WTC11 (cell line): ENCODE data around the gene MYBPC1. TPM values are rescaled to one million over a fixed set of nuclear protein-coding genes. Genes with fewer than 3 reads are reported as not detected.

Experiments used
- ATAC-seq: fragments of 200-7000 bp; cut with Tn5 transposase; 2 replicates; pipeline ENCODE4 v1.10.0; 2021; ENCODE audit warnings: mild to moderate bottlenecking, moderate library complexity
- CTCF ChIA-PET: fragments of 300-600 bp; sonication (Branson Sonifier 250); formaldehyde crosslinking; loops from one replicate; lab custom pipeline; 2021; ENCODE audit warnings: antibody characterized with exemption; lab: Charles Lee
- POLR2A ChIA-PET: fragments of 350-600 bp; sonication (Branson Sonifier 250); formaldehyde crosslinking; loops from one replicate; lab custom pipeline; 2021; ENCODE audit warnings: antibody characterized with exemption; lab: Charles Lee
- DNase-seq: peaks from one replicate; pipeline ENCODE4 v3.0.0; 2021; ENCODE audit warnings: low spot score
- H3K27ac Mint-ChIP-seq: 2 replicates; pipeline ENCODE4 v1.8.0; 2021; ENCODE audit warnings: mixed read lengths
- H3K27me3 Mint-ChIP-seq: 2 replicates; pipeline ENCODE4 v1.8.0; 2021; ENCODE audit warnings: low read depth, mild to moderate bottlenecking, moderate library complexity, mixed read lengths
- H3K36me3 Mint-ChIP-seq: 2 replicates; pipeline ENCODE4 v1.8.0; 2021; ENCODE audit warnings: mixed read lengths
- H3K4me1 Mint-ChIP-seq: 2 replicates; pipeline ENCODE4 v1.8.0; 2022; ENCODE audit warnings: mixed read lengths
- H3K4me3 Mint-ChIP-seq: 2 replicates; pipeline ENCODE4 v1.8.0; 2021; ENCODE audit warnings: mild to moderate bottlenecking, moderate library complexity, mixed read lengths
- H3K9me3 Mint-ChIP-seq: 2 replicates; pipeline ENCODE4 v1.8.0; 2021; ENCODE audit warnings: mixed read lengths
- CREB1 ChIP-seq: sonication (generic); formaldehyde crosslinking; IDR thresholded peaks from 2 replicates; pipeline ENCODE4 v1.8.0; 2023; ENCODE audit warnings: mild to moderate bottlenecking, missing genetic modification reagents
- FOXK1 ChIP-seq: sonication (generic); formaldehyde crosslinking; IDR thresholded peaks from 2 replicates; pipeline ENCODE4 v1.8.0; 2022; ENCODE audit warnings: mild to moderate bottlenecking, moderate library complexity, missing genetic modification reagents
- JUN ChIP-seq: sonication (generic); formaldehyde crosslinking; IDR thresholded peaks from 2 replicates; pipeline ENCODE4 v1.8.0; 2023; ENCODE audit warnings: mild to moderate bottlenecking, missing genetic modification reagents
- SP1 ChIP-seq: sonication (generic); formaldehyde crosslinking; conservative IDR thresholded peaks from 2 replicates; pipeline ENCODE4 v1.8.1; 2022; ENCODE audit warnings: missing genetic modification reagents
- ZNF263 ChIP-seq: sonication (generic); formaldehyde crosslinking; IDR thresholded peaks from 2 replicates; pipeline ENCODE4 v1.8.1; 2022; ENCODE audit warnings: low read depth, mild to moderate bottlenecking, moderate library complexity, missing genetic modification reagents
- total RNA-seq: library from RNA; stranded (reverse); gene quantifications from 3 replicates; pipeline ENCODE4 v1.2.3, GENCODE V29; 2021
- TF ChIP-seq, protein P1 (sequence below): fragments of 200-600 bp; IDR thresholded peaks from 2 replicates; pipeline ENCODE4 v1.8.0; 2022; ENCODE audit warnings: antibody characterized with exemption
- TF ChIP-seq, protein P2 (sequence below): sonication (generic); formaldehyde crosslinking; IDR thresholded peaks from 2 replicates; pipeline ENCODE4 v1.8.1; 2022; ENCODE audit warnings: mild to moderate bottlenecking, missing genetic modification reagents, moderate library complexity, borderline replicate concordance
- TF ChIP-seq, protein P3 (sequence below): sonication (generic); formaldehyde crosslinking; IDR thresholded peaks from 2 replicates; pipeline ENCODE4 v1.8.1; 2023; ENCODE audit warnings: mild to moderate bottlenecking, missing genetic modification reagents
- TF ChIP-seq, protein P4 (sequence below): sonication (generic); formaldehyde crosslinking; IDR thresholded peaks from 2 replicates; pipeline ENCODE4 v1.8.1; 2023; ENCODE audit warnings: mild to moderate bottlenecking, missing genetic modification reagents, borderline replicate concordance
- TF ChIP-seq, protein P5 (sequence below): sonication (generic); formaldehyde crosslinking; IDR thresholded peaks from 2 replicates; pipeline ENCODE4 v1.8.0; 2022; ENCODE audit warnings: mild to moderate bottlenecking, missing genetic modification reagents
- TF ChIP-seq, protein P6 (sequence below): sonication (generic); formaldehyde crosslinking; IDR thresholded peaks from 2 replicates; pipeline ENCODE4 v1.8.0; 2023; ENCODE audit warnings: mild to moderate bottlenecking, missing genetic modification reagents
- TF ChIP-seq, protein P7 (sequence below): sonication (generic); formaldehyde crosslinking; IDR thresholded peaks from 2 replicates; pipeline ENCODE4 v1.8.1; 2023; ENCODE audit warnings: mild to moderate bottlenecking, moderate library complexity, missing genetic modification reagents
- TF ChIP-seq, protein P8 (sequence below): fragments of 250-450 bp; sonication (Bioruptor Pico); conservative IDR thresholded peaks from 2 replicates; pipeline ENCODE4 v1.9.0; 2021; ENCODE audit warnings: mild to moderate bottlenecking

The MYBPC1 gene
- total RNA-seq, 1 experiment from 2014 or later = not detected

DNA sequence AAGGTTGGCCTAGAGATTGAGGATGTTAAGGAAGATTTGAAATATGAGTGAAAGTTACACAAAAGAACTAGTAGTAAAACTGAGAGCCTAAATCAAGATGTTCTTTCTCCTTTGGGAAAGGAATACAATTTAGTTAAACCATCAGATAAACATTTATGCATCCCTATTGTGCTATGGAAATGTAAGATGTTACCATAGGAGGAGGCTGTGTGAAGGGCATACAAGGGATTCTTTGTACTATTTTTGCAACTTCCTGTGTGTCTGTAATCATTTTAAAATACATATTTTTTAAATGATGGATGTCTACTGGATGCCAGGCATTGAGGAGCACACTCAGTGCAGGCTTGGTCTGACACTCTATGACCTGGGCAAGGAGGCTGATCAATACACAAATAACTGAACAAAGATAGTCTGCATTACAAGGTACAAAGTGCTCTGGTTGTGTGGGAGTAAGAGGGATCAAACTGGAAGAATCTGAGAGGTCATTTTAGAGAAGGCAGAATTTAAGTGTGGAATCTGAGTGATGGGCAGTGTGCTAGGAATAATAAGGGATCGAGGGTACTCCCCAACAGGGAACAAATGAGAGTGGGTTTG is 96.8 kb downstream of the MYBPC1 start (continued):
- TF ChIP-seq, protein P1, sequence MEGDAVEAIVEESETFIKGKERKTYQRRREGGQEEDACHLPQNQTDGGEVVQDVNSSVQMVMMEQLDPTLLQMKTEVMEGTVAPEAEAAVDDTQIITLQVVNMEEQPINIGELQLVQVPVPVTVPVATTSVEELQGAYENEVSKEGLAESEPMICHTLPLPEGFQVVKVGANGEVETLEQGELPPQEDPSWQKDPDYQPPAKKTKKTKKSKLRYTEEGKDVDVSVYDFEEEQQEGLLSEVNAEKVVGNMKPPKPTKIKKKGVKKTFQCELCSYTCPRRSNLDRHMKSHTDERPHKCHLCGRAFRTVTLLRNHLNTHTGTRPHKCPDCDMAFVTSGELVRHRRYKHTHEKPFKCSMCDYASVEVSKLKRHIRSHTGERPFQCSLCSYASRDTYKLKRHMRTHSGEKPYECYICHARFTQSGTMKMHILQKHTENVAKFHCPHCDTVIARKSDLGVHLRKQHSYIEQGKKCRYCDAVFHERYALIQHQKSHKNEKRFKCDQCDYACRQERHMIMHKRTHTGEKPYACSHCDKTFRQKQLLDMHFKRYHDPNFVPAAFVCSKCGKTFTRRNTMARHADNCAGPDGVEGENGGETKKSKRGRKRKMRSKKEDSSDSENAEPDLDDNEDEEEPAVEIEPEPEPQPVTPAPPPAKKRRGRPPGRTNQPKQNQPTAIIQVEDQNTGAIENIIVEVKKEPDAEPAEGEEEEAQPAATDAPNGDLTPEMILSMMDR = no peak
- TF ChIP-seq, protein P2, sequence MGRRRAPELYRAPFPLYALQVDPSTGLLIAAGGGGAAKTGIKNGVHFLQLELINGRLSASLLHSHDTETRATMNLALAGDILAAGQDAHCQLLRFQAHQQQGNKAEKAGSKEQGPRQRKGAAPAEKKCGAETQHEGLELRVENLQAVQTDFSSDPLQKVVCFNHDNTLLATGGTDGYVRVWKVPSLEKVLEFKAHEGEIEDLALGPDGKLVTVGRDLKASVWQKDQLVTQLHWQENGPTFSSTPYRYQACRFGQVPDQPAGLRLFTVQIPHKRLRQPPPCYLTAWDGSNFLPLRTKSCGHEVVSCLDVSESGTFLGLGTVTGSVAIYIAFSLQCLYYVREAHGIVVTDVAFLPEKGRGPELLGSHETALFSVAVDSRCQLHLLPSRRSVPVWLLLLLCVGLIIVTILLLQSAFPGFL (CRISPR knock-in tag) = no peak
- TF ChIP-seq, protein P3, sequence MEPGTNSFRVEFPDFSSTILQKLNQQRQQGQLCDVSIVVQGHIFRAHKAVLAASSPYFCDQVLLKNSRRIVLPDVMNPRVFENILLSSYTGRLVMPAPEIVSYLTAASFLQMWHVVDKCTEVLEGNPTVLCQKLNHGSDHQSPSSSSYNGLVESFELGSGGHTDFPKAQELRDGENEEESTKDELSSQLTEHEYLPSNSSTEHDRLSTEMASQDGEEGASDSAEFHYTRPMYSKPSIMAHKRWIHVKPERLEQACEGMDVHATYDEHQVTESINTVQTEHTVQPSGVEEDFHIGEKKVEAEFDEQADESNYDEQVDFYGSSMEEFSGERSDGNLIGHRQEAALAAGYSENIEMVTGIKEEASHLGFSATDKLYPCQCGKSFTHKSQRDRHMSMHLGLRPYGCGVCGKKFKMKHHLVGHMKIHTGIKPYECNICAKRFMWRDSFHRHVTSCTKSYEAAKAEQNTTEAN (CRISPR knock-in tag) = no peak

DNA sequence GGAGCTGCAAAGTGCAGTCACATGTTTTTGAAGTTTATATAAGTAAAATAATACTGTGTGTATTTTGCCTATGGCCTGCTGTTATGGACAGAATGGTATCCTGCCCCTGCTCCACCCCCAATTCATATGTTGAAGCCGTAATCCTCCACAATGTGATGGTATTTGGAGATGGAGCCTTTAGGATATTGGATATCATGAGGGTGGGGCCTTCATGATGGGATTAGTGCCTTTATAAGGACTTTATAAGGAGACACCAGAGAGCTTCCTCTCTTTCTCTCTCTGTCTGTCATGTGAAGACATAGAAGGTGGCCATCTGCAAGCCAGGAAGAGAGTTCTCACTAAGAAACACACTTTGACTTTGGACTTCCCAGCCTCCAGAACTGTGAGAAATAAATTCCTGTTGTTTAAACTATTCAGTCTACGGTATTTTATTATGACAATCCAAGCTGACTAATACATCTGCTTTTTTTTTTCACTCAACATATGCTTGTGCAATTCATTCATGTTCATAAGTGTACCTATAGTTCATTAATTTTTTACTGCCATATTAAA is 99.6 kb downstream of the MYBPC1 start:
- Mint-ChIP-seq H3K27ac (no peak overlapping the region), H3K36me3 (no peaks in the 10 kb centered on the region), H3K4me3 (no peak overlapping the region), H3K9me3 (no peaks in the 10 kb centered on the region), H3K27me3 (peaks cover 23% of the 10 kb centered on the region), H3K4me1 (peaks cover 16% of the 10 kb centered on the region)
- TF ChIP-seq FOXK1 (no peak), CREB1 (CRISPR knock-in tag) (no peak), JUN (CRISPR knock-in tag) (no peak), ZNF263 (no peak), SP1 (CRISPR knock-in tag) (no peak)
- TF ChIP-seq, protein P4, sequence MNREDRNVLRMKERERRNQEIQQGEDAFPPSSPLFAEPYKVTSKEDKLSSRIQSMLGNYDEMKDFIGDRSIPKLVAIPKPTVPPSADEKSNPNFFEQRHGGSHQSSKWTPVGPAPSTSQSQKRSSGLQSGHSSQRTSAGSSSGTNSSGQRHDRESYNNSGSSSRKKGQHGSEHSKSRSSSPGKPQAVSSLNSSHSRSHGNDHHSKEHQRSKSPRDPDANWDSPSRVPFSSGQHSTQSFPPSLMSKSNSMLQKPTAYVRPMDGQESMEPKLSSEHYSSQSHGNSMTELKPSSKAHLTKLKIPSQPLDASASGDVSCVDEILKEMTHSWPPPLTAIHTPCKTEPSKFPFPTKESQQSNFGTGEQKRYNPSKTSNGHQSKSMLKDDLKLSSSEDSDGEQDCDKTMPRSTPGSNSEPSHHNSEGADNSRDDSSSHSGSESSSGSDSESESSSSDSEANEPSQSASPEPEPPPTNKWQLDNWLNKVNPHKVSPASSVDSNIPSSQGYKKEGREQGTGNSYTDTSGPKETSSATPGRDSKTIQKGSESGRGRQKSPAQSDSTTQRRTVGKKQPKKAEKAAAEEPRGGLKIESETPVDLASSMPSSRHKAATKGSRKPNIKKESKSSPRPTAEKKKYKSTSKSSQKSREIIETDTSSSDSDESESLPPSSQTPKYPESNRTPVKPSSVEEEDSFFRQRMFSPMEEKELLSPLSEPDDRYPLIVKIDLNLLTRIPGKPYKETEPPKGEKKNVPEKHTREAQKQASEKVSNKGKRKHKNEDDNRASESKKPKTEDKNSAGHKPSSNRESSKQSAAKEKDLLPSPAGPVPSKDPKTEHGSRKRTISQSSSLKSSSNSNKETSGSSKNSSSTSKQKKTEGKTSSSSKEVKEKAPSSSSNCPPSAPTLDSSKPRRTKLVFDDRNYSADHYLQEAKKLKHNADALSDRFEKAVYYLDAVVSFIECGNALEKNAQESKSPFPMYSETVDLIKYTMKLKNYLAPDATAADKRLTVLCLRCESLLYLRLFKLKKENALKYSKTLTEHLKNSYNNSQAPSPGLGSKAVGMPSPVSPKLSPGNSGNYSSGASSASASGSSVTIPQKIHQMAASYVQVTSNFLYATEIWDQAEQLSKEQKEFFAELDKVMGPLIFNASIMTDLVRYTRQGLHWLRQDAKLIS (CRISPR knock-in tag) = no peak
- ChIA-PET POLR2A (no interaction called here), CTCF (no interaction called here)
- ATAC-seq (no peak), DNase-seq (no peak)

DNA sequence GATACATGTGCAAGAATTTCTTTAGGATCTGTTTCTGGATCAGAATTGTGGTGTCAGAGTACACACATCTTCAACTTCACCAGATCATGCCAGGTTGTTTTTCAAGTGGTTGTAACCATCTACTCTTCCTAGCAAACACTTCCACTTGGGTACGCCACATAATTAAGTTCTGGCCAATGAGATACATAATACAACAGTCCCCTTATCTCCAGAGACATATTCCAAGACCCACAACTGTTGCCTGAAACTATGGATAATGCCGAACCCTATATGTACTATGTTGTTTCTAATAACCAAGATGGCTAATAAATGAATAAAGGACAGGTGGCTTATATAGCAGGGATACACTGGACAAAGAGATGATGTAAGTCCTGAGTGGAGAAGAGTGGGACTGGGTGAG is 100.2 kb downstream of the MYBPC1 start:
- no peaks in the 10 kb centered on the region for H3K36me3 Mint-ChIP-seq
- CTCF ChIA-PET = no interaction called here
- TF ChIP-seq, protein P5, sequence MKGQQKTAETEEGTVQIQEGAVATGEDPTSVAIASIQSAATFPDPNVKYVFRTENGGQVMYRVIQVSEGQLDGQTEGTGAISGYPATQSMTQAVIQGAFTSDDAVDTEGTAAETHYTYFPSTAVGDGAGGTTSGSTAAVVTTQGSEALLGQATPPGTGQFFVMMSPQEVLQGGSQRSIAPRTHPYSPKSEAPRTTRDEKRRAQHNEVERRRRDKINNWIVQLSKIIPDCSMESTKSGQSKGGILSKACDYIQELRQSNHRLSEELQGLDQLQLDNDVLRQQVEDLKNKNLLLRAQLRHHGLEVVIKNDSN (CRISPR knock-in tag) = no peak
- TF ChIP-seq, protein P1 = no peak
- TF ChIP-seq, protein P6, sequence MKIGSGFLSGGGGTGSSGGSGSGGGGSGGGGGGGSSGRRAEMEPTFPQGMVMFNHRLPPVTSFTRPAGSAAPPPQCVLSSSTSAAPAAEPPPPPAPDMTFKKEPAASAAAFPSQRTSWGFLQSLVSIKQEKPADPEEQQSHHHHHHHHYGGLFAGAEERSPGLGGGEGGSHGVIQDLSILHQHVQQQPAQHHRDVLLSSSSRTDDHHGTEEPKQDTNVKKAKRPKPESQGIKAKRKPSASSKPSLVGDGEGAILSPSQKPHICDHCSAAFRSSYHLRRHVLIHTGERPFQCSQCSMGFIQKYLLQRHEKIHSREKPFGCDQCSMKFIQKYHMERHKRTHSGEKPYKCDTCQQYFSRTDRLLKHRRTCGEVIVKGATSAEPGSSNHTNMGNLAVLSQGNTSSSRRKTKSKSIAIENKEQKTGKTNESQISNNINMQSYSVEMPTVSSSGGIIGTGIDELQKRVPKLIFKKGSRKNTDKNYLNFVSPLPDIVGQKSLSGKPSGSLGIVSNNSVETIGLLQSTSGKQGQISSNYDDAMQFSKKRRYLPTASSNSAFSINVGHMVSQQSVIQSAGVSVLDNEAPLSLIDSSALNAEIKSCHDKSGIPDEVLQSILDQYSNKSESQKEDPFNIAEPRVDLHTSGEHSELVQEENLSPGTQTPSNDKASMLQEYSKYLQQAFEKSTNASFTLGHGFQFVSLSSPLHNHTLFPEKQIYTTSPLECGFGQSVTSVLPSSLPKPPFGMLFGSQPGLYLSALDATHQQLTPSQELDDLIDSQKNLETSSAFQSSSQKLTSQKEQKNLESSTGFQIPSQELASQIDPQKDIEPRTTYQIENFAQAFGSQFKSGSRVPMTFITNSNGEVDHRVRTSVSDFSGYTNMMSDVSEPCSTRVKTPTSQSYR = no peak
- TF ChIP-seq, protein P7, sequence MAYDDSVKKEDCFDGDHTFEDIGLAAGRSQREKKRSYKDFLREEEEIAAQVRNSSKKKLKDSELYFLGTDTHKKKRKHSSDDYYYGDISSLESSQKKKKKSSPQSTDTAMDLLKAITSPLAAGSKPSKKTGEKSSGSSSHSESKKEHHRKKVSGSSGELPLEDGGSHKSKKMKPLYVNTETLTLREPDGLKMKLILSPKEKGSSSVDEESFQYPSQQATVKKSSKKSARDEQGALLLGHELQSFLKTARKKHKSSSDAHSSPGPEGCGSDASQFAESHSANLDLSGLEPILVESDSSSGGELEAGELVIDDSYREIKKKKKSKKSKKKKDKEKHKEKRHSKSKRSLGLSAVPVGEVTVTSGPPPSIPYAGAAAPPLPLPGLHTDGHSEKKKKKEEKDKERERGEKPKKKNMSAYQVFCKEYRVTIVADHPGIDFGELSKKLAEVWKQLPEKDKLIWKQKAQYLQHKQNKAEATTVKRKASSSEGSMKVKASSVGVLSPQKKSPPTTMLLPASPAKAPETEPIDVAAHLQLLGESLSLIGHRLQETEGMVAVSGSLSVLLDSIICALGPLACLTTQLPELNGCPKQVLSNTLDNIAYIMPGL = no peak
- TF ChIP-seq, protein P8, sequence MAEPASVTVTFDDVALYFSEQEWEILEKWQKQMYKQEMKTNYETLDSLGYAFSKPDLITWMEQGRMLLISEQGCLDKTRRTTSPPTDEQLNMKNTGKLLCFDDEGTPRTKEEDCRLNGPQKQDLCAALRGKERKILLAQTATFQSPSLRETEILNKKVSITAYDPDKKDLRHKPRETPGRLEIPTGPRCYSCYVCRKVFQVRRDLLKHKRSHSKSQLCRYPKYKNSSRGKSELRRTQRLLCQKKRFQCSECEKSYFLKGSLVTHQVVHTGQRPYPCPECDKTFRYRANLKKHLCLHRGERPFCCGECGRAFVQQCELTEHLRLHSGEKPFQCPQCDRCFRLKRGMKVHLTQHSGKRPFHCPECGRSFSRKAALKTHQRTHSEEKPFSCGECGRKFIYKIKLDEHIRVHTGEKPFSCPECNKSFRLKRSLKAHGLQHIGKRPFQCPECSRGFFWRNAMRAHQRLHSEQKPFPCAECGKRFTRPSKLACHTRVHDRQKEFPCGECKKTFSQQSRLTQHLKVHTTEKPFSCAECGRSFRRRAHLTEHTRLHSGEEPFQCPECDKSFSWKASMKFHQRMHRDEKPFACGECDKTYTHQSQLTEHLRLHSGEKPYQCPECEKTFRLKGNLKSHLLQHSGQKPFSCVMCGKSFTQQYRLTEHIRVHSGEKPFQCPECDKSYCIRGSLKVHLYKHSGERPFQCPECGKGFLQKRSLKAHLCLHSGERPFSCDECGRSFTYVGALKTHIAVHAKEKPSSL (CRISPR knock-in tag) = no peak

More for the DNA sequence above, 100.2 kb downstream of the MYBPC1 start:
- H3K9me3 Mint-ChIP-seq = no peaks in the 10 kb centered on the region
- no peak overlapping the region for H3K4me3 Mint-ChIP-seq
- peaks cover 21% of the 10 kb centered on the region for H3K4me1 Mint-ChIP-seq
- DNase-seq (no peak), ATAC-seq (no peak)
- no peak overlapping the region for H3K27ac Mint-ChIP-seq
- POLR2A ChIA-PET = no interaction called here
- peaks cover 23% of the 10 kb centered on the region for H3K27me3 Mint-ChIP-seq
